Astrocyte of the spinal cord (primary cell): ENCODE results near the gene THBS2.
A peak's percentile ranks its signal among the peaks of the same experiment; 100 is the strongest.

Experiments used
- DNase-seq: peaks from one replicate; pipeline ENCODE4 v3.0.0; 2011; ENCODE audit warnings: low read depth, low spot score
- H3K4me3 ChIP-seq: 2 replicates; pipeline ENCODE4 v1.5.1; 2011; ENCODE audit warnings: low read depth, mild to moderate bottlenecking, low read length, moderate library complexity
- CTCF ChIP-seq: IDR thresholded peaks from 2 replicates; pipeline ENCODE4 v1.5.1; 2012; ENCODE audit warnings: low read depth, mild to moderate bottlenecking, low read length, inconsistent platforms
- in situ Hi-C: cut with HindIII; loops from 2 replicates; pipeline ENCODE4 v1.10.0; 2017; ENCODE audit warnings: low sequenced_read_pairs

Gene THBS2

GRCh38 chr6:169174516-169175359 is 78.9 kb downstream of the THBS2 start:
- no peak for DNase-seq
- no peak overlapping the region for H3K4me3 ChIP-seq
- in situ Hi-C loops = no loop called here
- no peak for TF ChIP-seq CTCF

DNA sequence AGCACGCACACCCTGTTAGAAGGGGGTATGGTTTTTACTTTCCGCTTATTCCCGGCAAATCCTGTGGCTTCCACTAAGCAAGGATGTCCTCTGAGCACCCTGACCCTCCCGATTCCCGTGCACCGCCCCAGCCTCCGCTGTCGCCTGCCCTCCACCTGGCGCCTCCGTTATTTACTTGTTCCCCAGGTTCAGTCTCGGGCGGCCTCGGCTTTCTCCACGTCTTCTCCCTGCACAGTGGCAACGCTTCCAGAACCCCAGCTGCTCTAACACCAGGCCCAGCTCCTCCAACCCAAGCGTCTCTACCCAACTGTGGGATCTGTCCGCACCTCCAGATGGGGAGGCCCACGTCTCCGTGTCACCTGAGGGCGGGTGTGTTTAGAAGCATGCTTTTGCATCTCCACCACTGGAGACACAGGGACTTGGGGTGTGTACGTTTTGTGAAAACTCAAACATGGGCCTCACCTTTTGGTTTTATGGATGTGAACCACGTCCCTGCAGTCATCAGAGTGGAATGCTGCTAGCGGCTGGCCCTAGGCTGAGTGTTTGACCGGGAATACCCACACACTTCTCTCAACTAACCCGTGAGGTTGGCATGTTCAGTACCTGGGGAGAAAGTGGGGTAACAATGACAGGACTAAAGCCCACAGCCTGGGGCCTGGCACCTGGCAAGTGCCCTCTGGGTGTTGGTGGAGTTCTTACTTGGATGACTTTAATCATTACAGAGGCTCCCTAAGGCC is 79.9 kb downstream of the THBS2 start:
- no peak for DNase-seq
- H3K4me3 ChIP-seq = no peak overlapping the region
- TF ChIP-seq CTCF = no peak
- in situ Hi-C loops = no loop called here

- no peak overlapping the region for H3K4me3 ChIP-seq
- no peak for TF ChIP-seq CTCF
- in situ Hi-C loops = no loop called here
- DNase-seq = no peak
Observed at GRCh38 chr6:169172946-169173345, 80.7 kb downstream of the THBS2 start.

DNA sequence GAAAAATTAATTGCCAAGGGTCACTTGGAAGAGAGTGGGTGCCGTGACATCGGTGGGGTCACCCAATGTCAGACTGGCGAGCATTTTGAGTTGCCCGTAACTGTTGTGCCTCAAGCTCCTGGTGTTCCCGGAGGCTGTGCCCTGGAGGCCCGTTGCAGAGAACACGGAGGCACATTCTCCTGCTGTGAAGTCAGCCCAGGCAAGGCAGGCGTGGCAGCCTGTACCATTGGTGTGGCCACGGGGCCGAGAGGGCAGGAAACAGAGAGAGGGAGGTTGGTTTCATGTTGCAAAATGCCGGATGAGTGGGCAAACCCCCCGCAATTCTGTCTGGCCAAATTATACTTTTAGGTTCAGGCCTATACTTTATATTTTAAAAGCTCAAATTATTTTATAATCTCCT is 81.2 kb downstream of the THBS2 start:
- no peak for TF ChIP-seq CTCF
- in situ Hi-C loops = no loop called here
- DNase-seq = peak; percentile 88
- no peak overlapping the region for H3K4me3 ChIP-seq

DNA sequence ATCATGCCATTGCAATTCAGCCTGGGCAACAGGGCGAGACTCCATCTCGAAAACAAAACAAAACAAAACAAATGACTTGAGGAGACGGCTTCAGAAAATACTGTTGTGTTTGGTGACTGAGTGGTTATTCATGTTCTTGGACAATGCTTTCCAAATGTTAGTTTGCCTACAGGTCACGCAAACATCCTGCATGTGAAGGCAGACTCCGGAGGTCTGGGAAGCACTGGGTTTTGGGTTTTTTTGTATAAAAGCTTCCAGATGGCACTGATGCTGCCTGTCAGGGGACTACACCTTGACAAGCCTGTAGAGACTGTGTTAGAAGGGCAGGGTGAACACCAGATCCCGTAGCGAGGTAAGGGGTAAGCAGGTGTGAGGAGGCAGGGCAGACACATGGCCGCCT is 81.7 kb downstream of the THBS2 start:
- no peak overlapping the region for H3K4me3 ChIP-seq
- TF ChIP-seq CTCF = no peak
- peak; percentile 48 for DNase-seq
- in situ Hi-C loops = no loop called here

DNA sequence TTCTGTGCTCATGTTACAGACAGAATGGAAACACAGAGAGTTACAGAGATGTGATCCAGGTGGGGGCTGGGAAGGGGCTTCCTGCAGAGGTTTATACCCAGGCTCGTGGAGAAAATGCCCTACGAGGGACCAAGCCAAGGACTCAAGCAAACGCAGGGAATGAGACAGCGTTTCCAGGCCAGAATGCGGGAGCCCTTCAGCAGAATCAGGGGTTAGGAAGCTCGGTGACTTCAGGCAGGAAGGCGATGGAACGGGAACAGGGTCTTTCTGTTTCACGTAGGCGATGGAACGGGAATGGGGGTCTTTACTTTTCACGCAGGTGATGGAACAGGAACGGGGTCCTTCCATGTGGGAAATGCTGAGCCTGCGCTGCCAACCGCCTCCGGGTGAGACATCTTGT is 82.6 kb downstream of the THBS2 start:
- no peak for TF ChIP-seq CTCF
- no peak for DNase-seq
- no peak overlapping the region for H3K4me3 ChIP-seq
- in situ Hi-C loops = no loop called here
